HepG2 (cell line): ENCODE results near the gene SLC5A10. TPM values are rescaled to one million over a fixed set of nuclear protein-coding genes. Genes with fewer than 3 reads are reported as not detected.

Experiments
- BCL6 ChIP-seq: IDR thresholded peaks from 2 replicates; pipeline ENCODE4 v1.6.1; 2016; ENCODE audit warnings: missing genetic modification reagents, missing compliant biosample characterization
- FOXC1 ChIP-seq: sonication (generic); formaldehyde crosslinking; IDR thresholded peaks from 2 replicates; pipeline ENCODE4 v1.8.0; 2022; ENCODE audit warnings: mild to moderate bottlenecking, missing genetic modification reagents, borderline replicate concordance
- GPBP1L1 ChIP-seq: sonication (generic); formaldehyde crosslinking; IDR thresholded peaks from 2 replicates; pipeline ENCODE4 v1.5.0; 2020; ENCODE audit warnings: mild to moderate bottlenecking, missing genetic modification reagents
- HMGXB3 ChIP-seq: sonication (generic); formaldehyde crosslinking; IDR thresholded peaks from 2 replicates; pipeline ENCODE4 v1.4.0; 2020; ENCODE audit warnings: missing genetic modification reagents, borderline replicate concordance
- HNF4A ChIP-seq: sonication (generic); formaldehyde crosslinking; IDR thresholded peaks from 2 replicates; pipeline ENCODE4 v1.4.0; 2020; ENCODE audit warnings: missing genetic modification reagents
- HNRNPL ChIP-seq: fragments of 200-400 bp; formaldehyde crosslinking; IDR thresholded peaks from 2 replicates; pipeline ENCODE4 v1.6.1; 2017; ENCODE audit warnings: mild to moderate bottlenecking, low read depth, low read length
- MXD4 ChIP-seq: IDR thresholded peaks from 2 replicates; pipeline ENCODE4 v1.6.1; 2016; ENCODE audit warnings: mild to moderate bottlenecking, missing biosample characterization, missing genetic modification reagents
- SMARCC2 ChIP-seq: fragments of 450-650 bp; IDR thresholded peaks from 2 replicates; pipeline ENCODE4 v1.6.1; 2017; ENCODE audit warnings: antibody characterized with exemption, mild to moderate bottlenecking
- SP140L ChIP-seq: sonication (generic); formaldehyde crosslinking; IDR thresholded peaks from 2 replicates; pipeline ENCODE4 v1.4.0; 2020; ENCODE audit warnings: missing genetic modification reagents, borderline replicate concordance
- TEAD3 ChIP-seq: optimal IDR thresholded peaks from 2 replicates; pipeline ENCODE3; 2016; ENCODE audit warnings: borderline replicate concordance
- TFE3 ChIP-seq: IDR thresholded peaks from 2 replicates; pipeline ENCODE4 v1.6.1; 2016
- U2AF1 ChIP-seq: fragments of 200-400 bp; formaldehyde crosslinking; optimal IDR thresholded peaks from 2 replicates; pipeline ENCODE3; 2017; ENCODE audit warnings: mild to moderate bottlenecking, low read depth, low read length
- ZBTB10 ChIP-seq: sonication (generic); formaldehyde crosslinking; IDR thresholded peaks from 2 replicates; pipeline ENCODE4 v1.4.0; 2020; ENCODE audit warnings: missing genetic modification reagents, borderline replicate concordance
- ZBTB20 ChIP-seq: sonication (generic); formaldehyde crosslinking; IDR thresholded peaks from 2 replicates; pipeline ENCODE4 v1.8.1; 2023; ENCODE audit warnings: missing genetic modification reagents, low read depth, mild to moderate bottlenecking, borderline replicate concordance
- ZNF432 ChIP-seq: sonication (generic); formaldehyde crosslinking; IDR thresholded peaks from 2 replicates; pipeline ENCODE4 v1.5.0; 2020; ENCODE audit warnings: missing genetic modification reagents, mild to moderate bottlenecking, borderline replicate concordance
- ZNF816 ChIP-seq: sonication (generic); formaldehyde crosslinking; IDR thresholded peaks from 2 replicates; pipeline ENCODE4 v1.8.0; 2022; ENCODE audit warnings: missing genetic modification reagents, mild to moderate bottlenecking, borderline replicate concordance
- polyA plus RNA-seq, 8 experiments: library from polyadenylated mRNA; depleted of rRNA in 3 of 8; stranded (reverse) in 7 of 8; unstranded in 1 of 8; fragments of >200 nt; fragmentation: Illumina TruSeq in 4 of 8; extraction: Trizol in 4 of 8; gene quantifications; 2 replicates each; pipeline versions ENCODE4 v1.2.1 to v1.2.3, GENCODE V29; 2011 to 2016; ENCODE audit warnings: low read depth in 4 of 8, missing spikeins in 1 of 8, mixed read lengths in 1 of 8; ENCODE audit not compliant: insufficient read depth in 1 of 8
- total RNA-seq, 5 experiments: library from RNA; depleted of rRNA; stranded (reverse); fragments of >200 nt; fragmentation: Illumina TruSeq; extraction: Trizol; gene quantifications; 2 replicates each; pipeline ENCODE4 v1.2.3, GENCODE V29; 2016; ENCODE audit warnings: low read depth in 1 of 5
- TF ChIP-seq, protein P1 (sequence below): IDR thresholded peaks from 2 replicates; pipeline ENCODE4 v1.6.1; 2016; ENCODE audit warnings: low read depth

Gene SLC5A10
- total and polyA plus RNA-seq, 2 of the 13 experiments (the other 11 are each of a cell fraction or from before 2014, with no cell fraction given): 0.05 TPM; not detected in 1

DNA sequence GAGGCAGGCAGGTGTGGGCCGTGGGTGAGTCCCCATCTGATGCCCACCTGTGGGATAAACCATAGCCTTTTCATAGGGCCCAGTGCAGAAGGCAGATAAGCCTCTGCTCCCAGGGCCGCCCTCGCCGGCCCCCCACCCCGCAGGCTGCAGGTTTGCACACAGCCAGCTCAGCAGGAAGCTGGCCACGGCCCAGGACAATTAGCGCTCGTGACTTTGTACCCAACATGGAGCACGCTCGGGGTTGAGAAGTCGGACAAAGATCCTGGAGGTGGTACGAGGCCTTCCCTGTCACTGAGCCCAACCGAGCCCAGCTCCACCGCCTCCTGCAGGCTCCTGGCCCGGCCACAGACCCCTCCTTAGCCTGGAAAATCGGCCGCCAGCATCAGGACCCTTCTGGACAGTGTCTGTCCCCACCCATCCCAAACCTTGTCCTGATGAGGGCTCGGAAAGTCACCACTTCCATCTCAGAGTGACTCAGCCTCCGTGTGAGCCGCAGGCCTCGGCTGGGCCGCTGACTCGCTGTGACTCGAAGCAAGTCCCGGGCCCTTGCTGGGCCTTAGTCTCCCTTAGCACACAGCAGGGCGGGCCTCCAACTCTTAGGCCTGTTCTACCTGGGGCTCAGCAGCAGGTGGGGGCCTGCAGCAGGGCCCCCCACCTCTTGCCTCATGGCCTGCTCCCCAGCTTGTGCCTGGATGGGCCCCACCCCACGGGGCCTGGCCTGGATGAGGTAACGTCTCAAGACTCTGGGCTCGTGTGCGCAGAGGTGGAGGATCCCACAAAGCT lies 29.9 kb downstream of the SLC5A10 start (continued):
- TF ChIP-seq ZNF432 (CRISPR knock-in tag): no peak
- TF ChIP-seq U2AF1: peak; percentile 70
- peak; percentile 36; the same call in 1 of the 2 replicates for TF ChIP-seq FOXC1 (CRISPR knock-in tag)
- no peak for TF ChIP-seq ZBTB10 (CRISPR knock-in tag)
- no peak for TF ChIP-seq SP140L (CRISPR knock-in tag)
- TF ChIP-seq HNRNPL: peak; percentile 94; the same call in 1 of the 2 replicates
- 0 out of 2 replicates have a peak, but pooled peaks have one; percentile 23 for TF ChIP-seq BCL6 (CRISPR knock-in tag)
- TF ChIP-seq HMGXB3 (CRISPR knock-in tag): no peak
- no peak for TF ChIP-seq ZNF816 (CRISPR knock-in tag)
- TF ChIP-seq ZBTB20 (CRISPR knock-in tag): peak; percentile 84; the same call in 1 of the 2 replicates
- no peak for TF ChIP-seq SMARCC2
- no peak for TF ChIP-seq GPBP1L1 (CRISPR knock-in tag)
- peak; percentile 87 for TF ChIP-seq HNF4A (CRISPR knock-in tag)
- peak; percentile 91 for TF ChIP-seq TFE3 (CRISPR knock-in tag)
- TF ChIP-seq, protein P1, sequence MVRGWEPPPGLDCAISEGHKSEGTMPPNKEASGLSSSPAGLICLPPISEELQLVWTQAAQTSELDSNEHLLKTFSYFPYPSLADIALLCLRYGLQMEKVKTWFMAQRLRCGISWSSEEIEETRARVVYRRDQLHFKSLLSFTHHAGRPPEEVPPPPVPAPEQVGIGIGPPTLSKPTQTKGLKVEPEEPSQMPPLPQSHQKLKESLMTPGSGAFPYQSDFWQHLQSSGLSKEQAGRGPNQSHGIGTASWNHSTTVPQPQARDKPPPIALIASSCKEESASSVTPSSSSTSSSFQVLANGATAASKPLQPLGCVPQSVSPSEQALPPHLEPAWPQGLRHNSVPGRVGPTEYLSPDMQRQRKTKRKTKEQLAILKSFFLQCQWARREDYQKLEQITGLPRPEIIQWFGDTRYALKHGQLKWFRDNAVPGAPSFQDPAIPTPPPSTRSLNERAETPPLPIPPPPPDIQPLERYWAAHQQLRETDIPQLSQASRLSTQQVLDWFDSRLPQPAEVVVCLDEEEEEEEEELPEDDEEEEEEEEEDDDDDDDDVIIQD (CRISPR knock-in tag): 0 out of 2 replicates have a peak, but pooled peaks have one; percentile 11
- peak; percentile 31 for TF ChIP-seq TEAD3 (CRISPR knock-in tag)
- TF ChIP-seq MXD4: no peak
